NCI-H2227 treated with DMSO at 0.1 percent for 48 hours (cell line): ENCODE measurements around the gene PRG3.

ENCODE experiments used
- DNase-seq: peaks from one replicate; lab custom pipeline; 2025; lab: John Stamatoyannopoulos, UW

PRG3 gene

GRCh38 chr11:57359896-57360690 is 20.9 kb downstream of the PRG3 start:
- DNase-seq: no peak

GRCh38 chr11:57359396-57359795 is 21.6 kb downstream of the PRG3 start:
- no peak for DNase-seq

GRCh38 chr11:57358991-57359390 is 22.0 kb downstream of the PRG3 start:
- DNase-seq: no peak

DNA sequence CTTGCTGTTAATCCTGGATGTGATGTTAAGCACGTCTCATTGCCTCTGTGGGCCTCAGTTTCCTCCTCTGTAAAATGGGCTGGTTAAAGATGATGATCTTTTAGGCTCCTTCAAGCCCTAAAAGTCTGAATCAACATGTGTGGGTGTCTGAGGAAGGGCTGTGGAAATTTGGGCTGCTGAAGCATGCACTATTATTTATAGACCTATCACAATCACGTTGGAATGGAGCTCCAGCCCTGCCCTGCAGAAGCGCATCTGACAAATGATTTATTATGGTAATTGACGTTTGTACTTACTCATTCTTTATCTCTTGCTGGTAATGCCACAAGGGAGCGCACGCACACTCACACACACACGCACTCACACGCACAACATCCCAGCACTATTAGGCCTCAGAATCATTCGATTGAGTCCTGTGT is 22.4 kb downstream of the PRG3 start:
- DNase-seq: peak; percentile 29

GRCh38 chr11:57357856-57358255 is 23.1 kb downstream of the PRG3 start:
- no peak for DNase-seq

DNA sequence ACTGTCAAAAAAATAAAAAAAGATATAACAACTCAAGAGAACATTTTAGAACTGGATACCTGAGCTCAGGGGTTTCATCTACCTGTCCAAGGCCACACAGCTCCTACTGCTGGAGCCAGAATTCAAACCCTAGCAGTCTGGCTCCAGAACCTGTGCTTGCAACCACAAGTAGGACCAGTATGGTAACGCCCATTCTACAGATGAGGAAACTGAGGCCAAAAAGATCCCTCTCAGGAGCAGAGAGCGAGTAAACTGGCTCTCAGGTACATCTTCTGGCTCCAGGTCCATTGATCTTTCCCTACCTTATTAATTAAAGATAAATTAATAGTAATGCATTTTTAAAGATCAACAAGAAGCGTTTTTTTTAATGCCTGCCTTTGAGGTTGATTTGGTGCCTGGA is 23.6 kb downstream of the PRG3 start:
- DNase-seq: no peak

GRCh38 chr11:57356268-57356667 is 24.7 kb downstream of the PRG3 start:
- no peak for DNase-seq

GRCh38 chr11:57354699-57355098 is 26.3 kb downstream of the PRG3 start:
- DNase-seq: no peak

- no peak for DNase-seq
Observed at GRCh38 chr11:57353852-57354251, 27.1 kb downstream of the PRG3 start.

DNA sequence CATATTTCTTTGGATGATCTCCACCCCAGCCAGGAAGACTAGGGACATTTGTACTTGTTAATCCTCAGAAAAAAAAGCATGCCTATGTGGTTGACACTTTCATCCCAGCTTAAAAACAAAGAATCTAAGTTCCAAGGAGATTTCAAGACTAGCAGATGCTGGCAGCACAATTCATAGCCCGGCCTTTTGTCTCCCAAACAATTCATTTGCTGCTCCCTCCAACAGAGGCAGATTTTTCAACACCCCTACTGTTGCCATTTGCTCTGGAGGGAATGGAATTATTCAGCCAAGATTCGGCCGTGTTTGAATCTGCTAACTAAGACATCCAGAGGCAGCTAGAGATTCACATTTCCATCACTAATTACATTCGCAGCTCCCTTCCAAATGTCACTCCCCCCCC is 27.5 kb downstream of the PRG3 start:
- DNase-seq: no peak

- DNase-seq: no peak
Observed at GRCh38 chr11:57353036-57353435, 27.9 kb downstream of the PRG3 start.

DNA sequence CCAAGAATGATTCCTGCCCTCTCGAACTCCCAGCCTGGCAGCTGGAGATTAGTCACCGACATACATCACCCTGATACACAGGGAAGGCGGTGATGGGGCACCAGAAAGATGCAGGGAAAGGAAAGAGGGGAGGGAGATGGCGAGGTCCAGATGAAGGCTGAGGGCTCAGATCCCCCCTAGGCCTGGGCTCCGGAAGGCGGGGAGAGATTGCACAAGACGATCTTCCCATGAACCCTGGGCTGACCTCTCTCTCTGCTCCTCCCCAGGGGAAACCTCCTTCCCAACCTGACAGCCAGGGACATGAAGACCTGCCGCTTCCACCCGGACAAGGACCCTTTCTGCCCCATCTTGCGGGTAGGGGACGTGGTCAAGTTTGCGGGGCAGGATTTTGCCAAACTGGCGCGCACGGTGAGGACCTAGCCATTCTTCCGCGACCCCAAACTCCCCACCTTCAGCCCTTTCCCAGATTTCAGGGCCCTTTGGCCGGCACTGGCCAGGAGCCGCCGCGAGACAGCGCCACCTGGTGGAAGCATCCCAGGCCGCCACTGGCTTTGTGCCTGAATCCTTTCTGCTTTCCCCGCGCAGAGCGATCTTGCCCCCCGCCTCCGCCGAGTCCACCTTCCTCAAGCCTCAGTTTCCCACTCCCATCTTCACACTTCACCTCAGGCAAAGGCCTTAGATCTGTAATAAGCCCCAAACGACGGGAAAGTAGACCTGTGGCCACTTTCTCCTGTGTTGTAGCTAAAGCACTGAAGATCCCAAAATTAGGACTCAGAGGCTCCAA is 31.3 kb downstream of the PRG3 start:
- no peak for DNase-seq

GRCh38 chr11:57348636-57349313 is 32.2 kb downstream of the PRG3 start:
- no peak for DNase-seq

DNA sequence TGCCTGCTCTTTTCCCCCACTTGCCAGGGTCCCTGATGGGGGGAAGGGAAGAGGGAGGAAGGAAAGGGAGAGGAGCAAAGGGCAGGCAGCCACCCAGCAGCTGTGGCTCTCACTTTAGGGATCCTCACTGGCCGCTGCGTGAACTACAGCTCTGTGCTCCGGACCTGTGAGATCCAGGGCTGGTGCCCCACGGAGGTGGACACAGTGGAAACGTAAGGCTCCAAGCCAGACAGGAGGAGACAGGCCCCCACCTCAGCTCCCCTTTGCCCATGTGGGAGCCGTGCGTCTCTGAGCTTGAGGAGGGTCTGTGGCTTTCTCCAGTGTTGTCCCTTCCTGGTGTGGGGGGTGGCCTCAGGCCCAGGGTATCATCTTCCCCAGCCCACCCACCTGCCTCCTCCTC is 32.9 kb downstream of the PRG3 start:
- DNase-seq: no peak

GRCh38 chr11:57347336-57347735 is 33.6 kb downstream of the PRG3 start:
- no peak for DNase-seq

GRCh38 chr11:57345555-57346211 is 35.3 kb downstream of the PRG3 start:
- DNase-seq: peak; percentile 56

DNA sequence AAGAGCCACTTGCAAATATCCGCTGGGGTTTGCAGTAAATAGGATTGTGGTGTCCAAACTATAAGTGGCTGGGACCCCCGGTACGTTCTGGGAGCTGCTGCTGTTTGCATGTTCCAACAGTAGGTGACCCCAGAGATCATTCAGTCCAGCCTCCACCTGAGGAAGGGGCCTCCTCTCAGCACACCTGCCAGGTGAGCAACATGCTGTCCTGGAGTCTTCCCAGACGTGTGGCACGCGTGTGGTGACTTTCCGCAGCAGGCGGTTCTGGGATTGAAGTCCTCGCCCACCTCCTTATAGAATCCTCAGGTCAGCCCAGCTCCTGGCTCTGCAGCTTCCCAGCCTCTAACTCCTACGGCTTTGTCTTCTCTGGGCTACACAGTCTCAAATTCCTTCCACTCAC is 36.1 kb downstream of the PRG3 start:
- DNase-seq: no peak

- DNase-seq: peak; percentile 38
Observed at GRCh38 chr11:57343825-57344224, 37.1 kb downstream of the PRG3 start.

GRCh38 chr11:57342702-57343101 is 38.2 kb downstream of the PRG3 start:
- DNase-seq: no peak

DNA sequence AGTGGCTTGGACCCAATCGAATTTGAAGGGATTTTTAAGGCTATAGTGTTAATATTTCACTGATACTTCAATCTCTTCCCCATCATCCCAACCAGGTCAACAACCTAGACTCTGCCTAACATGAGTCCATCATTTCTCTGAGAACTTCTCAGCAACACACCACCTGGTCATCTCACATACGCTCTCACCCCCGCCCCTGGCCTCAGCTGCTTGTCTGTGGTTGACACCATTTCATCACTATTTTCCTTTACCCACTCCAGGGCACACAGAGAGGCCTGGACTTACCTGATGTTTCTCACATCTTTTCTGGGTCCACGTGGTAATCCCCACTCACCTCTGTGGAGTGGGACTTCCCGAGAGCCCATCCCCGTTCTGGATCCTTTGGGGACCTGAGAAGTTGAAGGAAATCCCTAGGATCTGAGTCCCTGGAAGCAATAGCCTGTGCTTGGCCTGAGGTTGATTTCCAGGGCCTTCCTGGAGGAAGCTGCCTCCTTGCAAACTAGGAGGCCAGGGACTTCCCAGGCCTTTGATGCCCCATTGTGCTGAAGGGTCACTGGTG is 39.6 kb downstream of the PRG3 start:
- DNase-seq: no peak

DNA sequence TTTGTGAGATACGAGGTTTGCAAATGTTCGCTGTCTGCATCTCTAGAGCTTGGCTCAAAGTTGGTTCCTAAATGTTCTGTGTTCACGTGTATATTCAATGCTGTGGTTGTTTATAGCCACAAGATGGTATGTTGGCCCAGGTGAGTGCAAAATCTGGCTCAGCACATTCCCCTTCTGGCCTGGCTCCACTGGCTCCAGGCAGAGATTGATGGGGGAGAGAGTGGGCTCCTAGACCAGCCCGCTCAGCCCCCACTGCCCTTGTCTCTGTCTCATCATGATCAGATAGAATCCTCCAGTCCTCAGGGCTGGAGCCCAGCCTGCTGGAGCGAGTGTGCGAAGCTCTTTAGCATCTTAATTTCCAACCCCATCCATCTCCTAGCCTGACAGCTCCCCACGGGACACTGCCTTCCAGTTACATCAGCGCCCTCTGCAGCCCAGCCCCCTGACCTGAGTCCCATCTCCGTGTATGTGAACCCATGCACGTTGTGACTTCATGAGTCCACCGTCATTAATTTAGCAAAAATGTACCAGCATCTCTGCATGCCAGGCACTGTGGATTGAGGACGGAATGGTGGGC is 40.8 kb downstream of the PRG3 start:
- peak; percentile 72 for DNase-seq

GRCh38 chr11:57339328-57339727 is 41.6 kb downstream of the PRG3 start:
- DNase-seq: no peak
